Measurements from ENCODE around the gene EXD3. TPM values are rescaled to one million over a fixed set of nuclear protein-coding genes. Genes with fewer than 3 reads are reported as not detected.

The EXD3 gene
- total and polyA plus RNA-seq, 4 donors, result 8.6 to 30.5 (median 19.5) TPM

DNA sequence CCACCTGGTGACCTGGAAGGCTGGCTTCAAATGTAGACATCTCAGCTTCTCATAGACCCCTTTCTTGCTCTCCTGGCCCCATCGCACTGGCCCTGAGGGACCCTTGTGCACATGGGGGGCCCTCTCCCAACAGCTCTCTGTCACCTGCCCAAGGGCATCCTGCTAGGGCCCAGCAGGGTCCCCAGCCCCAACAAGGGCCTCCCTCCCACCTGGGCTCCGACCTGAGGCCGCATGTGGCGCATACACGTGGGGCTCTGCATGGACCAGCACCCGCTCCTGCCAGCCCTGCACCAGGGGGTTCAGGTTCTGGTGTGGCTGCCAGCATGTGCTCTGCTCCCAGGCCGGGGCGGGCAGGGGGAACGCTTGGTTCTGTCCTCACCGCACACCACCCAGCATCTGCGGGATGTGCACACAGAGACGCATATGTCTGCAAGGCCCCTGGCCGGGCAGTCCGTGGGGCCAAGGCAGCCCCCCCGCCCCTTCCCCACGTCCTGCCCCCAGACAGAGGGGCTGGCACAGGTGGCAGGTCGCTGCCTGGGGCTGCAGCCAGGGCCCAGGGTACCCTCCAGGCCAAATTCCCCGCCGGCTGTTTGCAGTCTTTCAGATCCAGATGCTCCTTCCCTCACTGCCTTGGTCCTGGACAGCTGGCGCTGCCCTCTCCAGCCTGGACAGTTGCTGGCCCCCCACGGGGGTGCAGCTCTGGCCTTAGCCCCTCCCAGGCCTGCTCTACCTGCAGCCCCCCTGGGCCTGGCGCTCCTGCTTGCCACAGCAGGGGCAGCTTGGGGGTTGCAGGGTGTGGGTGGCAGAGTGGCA lies 103.0 kb downstream of the EXD3 start:
- DNase-seq (no peak), ATAC-seq (ENCODE audit: insufficient read depth, low FRiP score) (no peak)
- Histone ChIP-seq H3K4me3 (no peak overlapping the region), H3K9me3 (ENCODE audit: control insufficient read depth in 4 of 4, insufficient read depth in 3 of 4, low read length in 3 of 4) (no peaks in the 10 kb centered on the region), H3K27me3 (ENCODE audit: control insufficient read depth in 3 of 3, insufficient read depth in 3 of 3, low read length in 2 of 3) (no peaks in the 10 kb centered on the region), H3K4me1 (ENCODE audit: control insufficient read depth in 5 of 5, insufficient read depth in 5 of 5, low read length in 5 of 5) (peaks cover 0 to 24% (median 8%) of the 10 kb centered on the region in 5 donors), H3K36me3 (ENCODE audit: control insufficient read depth in 4 of 4, insufficient read depth in 4 of 4, low read length in 4 of 4) (no peaks in the 10 kb centered on the region), H3K9ac (ENCODE audit: insufficient read depth in 1 of 2, low read length in 2 of 2) (no peak overlapping the region), H3K27ac (ENCODE audit: low read depth in 1 of 2, low read length in 1 of 2) (peak overlapping the region in 1 of 2 donors; percentile 82)
- 83 to 85% methylated on average over 20 to 22 of the region's 22 CpGs for WGBS, 2 donors
- TF ChIP-seq, protein P1, sequence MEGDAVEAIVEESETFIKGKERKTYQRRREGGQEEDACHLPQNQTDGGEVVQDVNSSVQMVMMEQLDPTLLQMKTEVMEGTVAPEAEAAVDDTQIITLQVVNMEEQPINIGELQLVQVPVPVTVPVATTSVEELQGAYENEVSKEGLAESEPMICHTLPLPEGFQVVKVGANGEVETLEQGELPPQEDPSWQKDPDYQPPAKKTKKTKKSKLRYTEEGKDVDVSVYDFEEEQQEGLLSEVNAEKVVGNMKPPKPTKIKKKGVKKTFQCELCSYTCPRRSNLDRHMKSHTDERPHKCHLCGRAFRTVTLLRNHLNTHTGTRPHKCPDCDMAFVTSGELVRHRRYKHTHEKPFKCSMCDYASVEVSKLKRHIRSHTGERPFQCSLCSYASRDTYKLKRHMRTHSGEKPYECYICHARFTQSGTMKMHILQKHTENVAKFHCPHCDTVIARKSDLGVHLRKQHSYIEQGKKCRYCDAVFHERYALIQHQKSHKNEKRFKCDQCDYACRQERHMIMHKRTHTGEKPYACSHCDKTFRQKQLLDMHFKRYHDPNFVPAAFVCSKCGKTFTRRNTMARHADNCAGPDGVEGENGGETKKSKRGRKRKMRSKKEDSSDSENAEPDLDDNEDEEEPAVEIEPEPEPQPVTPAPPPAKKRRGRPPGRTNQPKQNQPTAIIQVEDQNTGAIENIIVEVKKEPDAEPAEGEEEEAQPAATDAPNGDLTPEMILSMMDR (IDR thresholded peaks at IDR 0.05; ENCODE audit: control extremely low read depth, extremely low read depth), result no peak

DNA sequence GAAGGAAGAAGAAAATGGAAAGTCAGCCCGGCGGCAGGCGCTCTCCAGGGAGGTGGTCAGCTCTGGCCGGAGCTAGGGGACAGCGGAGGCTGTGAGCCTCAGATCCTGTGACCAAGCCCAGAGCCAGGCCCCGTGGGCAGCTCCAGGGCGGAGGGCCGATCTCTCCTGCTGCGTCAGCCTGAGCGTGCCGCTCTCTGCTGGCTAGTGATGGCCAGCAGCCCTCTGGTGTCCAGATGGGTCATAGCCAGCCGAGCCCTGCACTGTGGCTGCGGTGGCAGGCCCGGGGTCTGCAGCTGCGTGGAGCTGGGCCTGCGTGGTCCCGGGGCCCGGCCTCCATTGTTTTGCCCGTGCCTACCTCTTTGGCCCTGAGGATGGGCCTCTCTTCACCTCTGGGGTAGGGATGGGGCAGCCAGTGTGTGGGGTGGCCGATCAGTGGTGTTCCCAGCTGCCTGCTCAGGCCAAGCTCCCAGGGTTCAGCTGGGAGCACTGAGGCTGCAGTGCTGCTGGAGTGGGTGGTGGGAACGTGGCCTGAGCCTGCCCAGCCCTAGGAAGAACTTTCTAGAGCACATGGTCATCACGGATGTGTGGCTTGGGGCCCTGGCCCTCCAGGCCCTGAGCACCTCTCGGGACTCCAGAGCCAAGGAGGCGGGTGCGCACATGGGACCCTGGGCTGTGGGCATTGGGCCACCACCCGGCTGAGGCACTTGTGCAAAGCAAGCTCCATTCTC lies 103.8 kb downstream of the EXD3 start:
- H3K27ac ChIP-seq (ENCODE audit: low read depth in 1 of 2, low read length in 1 of 2), result peak overlapping the region in 1 of 2 donors; percentile 14

DNA sequence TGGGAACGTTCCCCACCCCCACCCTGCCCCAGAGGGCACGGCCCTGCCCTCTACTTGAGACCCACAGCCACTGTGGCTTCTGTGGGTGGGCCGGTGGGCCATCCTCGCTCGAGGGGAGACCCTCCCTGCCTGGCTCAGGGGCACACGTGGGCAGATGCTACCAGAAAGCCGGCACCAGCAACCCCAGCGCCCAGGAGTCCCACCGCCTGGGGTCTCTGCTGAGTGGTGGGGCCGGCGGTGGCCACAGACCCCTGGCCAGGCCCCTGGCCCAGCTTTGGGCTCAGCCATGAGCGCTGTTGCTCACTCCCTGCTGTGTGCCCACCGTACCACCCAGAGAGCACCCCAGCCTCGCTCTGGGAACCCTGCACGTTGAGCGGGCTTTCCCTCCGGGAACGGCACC lies 104.4 kb downstream of the EXD3 start:
- DNase-seq (no peak), ATAC-seq (ENCODE audit: insufficient read depth, low FRiP score) (no peak)
- WGBS, 2 donors, result 76 to 84% methylated on average over 16 to 18 of the region's 18 CpGs
- no peaks in the 10 kb centered on the region for H3K27me3 ChIP-seq (ENCODE audit: control insufficient read depth in 3 of 3, insufficient read depth in 3 of 3, low read length in 2 of 3)
- H3K9ac ChIP-seq (ENCODE audit: insufficient read depth in 1 of 2, low read length in 2 of 2), result no peak overlapping the region
- H3K27ac ChIP-seq (ENCODE audit: low read depth in 1 of 2, low read length in 1 of 2), result peak overlapping the region; percentile 14 to 29
- H3K36me3 ChIP-seq (ENCODE audit: control insufficient read depth in 4 of 4, insufficient read depth in 4 of 4, low read length in 4 of 4), result no peaks in the 10 kb centered on the region
- H3K4me3 ChIP-seq, result no peak overlapping the region
- H3K9me3 ChIP-seq (ENCODE audit: control insufficient read depth in 4 of 4, insufficient read depth in 3 of 4, low read length in 3 of 4), result no peaks in the 10 kb centered on the region
- TF ChIP-seq, protein P1 (IDR thresholded peaks at IDR 0.05; ENCODE audit: control extremely low read depth, extremely low read depth), result no peak
- H3K4me1 ChIP-seq (ENCODE audit: control insufficient read depth in 5 of 5, insufficient read depth in 5 of 5, low read length in 5 of 5), result peaks cover 0 to 27% (median 14%) of the 10 kb centered on the region in 5 donors

More for the DNA sequence above, 103.8 kb downstream of the EXD3 start:
- no peaks in the 10 kb centered on the region for H3K36me3 ChIP-seq (ENCODE audit: control insufficient read depth in 4 of 4, insufficient read depth in 4 of 4, low read length in 4 of 4)
- TF ChIP-seq, protein P1 (IDR thresholded peaks at IDR 0.05; ENCODE audit: control extremely low read depth, extremely low read depth), result peak; percentile 5
- ATAC-seq (ENCODE audit: insufficient read depth, low FRiP score) (no peak), DNase-seq (no peak)
- H3K4me3 ChIP-seq, result no peak overlapping the region
- no peak overlapping the region for H3K9ac ChIP-seq (ENCODE audit: insufficient read depth in 1 of 2, low read length in 2 of 2)
- WGBS, 2 donors, result 70 to 89% methylated on average over 26 of the region's 26 CpGs
- H3K27me3 ChIP-seq (ENCODE audit: control insufficient read depth in 3 of 3, insufficient read depth in 3 of 3, low read length in 2 of 3), result no peaks in the 10 kb centered on the region
- no peaks in the 10 kb centered on the region for H3K9me3 ChIP-seq (ENCODE audit: control insufficient read depth in 4 of 4, insufficient read depth in 3 of 4, low read length in 3 of 4)
- H3K4me1 ChIP-seq (ENCODE audit: control insufficient read depth in 5 of 5, insufficient read depth in 5 of 5, low read length in 5 of 5), result peaks cover 0 to 27% (median 12%) of the 10 kb centered on the region in 5 donors

Data from lung (tissue), 12 donors.